Brain microvascular endothelial cell (primary cell): Measurements from ENCODE around the gene CACNG8.

Experiments
- DNase-seq: peaks from one replicate; pipeline ENCODE4 v3.0.0-alpha.2; 2020
- H3K27ac ChIP-seq: fragments of 250-450 bp; sonication (Bioruptor Pico); 2 replicates; pipeline ENCODE4 v1.5.1; 2020; ENCODE audit warnings: mild to moderate bottlenecking, moderate library complexity
- H3K27me3 ChIP-seq: fragments of 250-450 bp; sonication (Bioruptor Pico); replicated peaks from 2 replicates; pipeline ENCODE4 v1.5.1; 2020; ENCODE audit warnings: mild to moderate bottlenecking
- H3K36me3 ChIP-seq: fragments of 250-450 bp; sonication (Bioruptor Pico); replicated peaks from 2 replicates; pipeline ENCODE4 v1.5.1; 2020; ENCODE audit warnings: mild to moderate bottlenecking
- H3K4me3 ChIP-seq: 2 replicates; pipeline ENCODE4 v1.5.1; 2011; ENCODE audit warnings: low read depth, mild to moderate bottlenecking, control low read depth, low read length, moderate library complexity
- CTCF ChIP-seq: IDR thresholded peaks from 2 replicates; pipeline ENCODE4 v1.5.1; 2011; ENCODE audit warnings: low read depth, mild to moderate bottlenecking, moderate library complexity, low read length, control low read depth, inconsistent platforms; ENCODE audit errors: missing control alignments
- in situ Hi-C: cut with HindIII; loops from 2 replicates; pipeline ENCODE4 v1.10.0; 2017; ENCODE audit warnings: low sequenced_read_pairs, low pct_ligation_motif_present

Gene CACNG8

GRCh38 chr19:53962887-53963431 is at the start of gene CACNG8:
Gene CACNG8 (plus strand): TSS chr19:53962937.
- DNase-seq = no peak
- in situ Hi-C loops = no loop called here
- Histone ChIP-seq H3K27me3 (peaks cover 29% of the 10 kb centered on the region), H3K4me3 (peak within 1 kb of the TSS; percentile 36), H3K27ac (no peak within 1 kb of the TSS), H3K36me3 (no peaks in the 10 kb centered on the region)
- TF ChIP-seq CTCF = no peak

- Histone ChIP-seq H3K4me3 (no peak overlapping the region), H3K27me3 (peaks cover 7% of the 10 kb centered on the region), H3K27ac (no peak overlapping the region), H3K36me3 (no peaks in the 10 kb centered on the region)
- in situ Hi-C loops = no loop called here
- DNase-seq = no peak
- no peak for TF ChIP-seq CTCF
Observed at GRCh38 chr19:53915000-53915399, 47.7 kb upstream of the CACNG8 start.

DNA sequence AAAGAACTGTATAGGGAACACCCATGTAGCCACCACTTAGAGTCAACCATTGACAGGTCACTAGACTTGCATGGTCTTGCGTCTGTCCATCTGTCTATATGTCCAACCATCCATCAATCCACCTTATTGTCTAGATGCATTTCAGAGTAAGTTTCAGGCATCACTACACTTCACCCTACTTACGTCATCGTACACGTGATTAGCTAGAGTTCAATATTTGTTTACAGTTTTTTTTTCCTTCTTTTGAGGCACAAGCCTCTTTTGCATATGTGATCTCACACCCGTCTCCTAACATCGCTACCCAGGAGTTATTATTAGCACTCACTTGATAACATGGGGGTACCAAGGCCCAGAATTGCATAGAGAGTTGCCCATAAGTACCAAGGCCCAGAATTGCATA is 46.7 kb upstream of the CACNG8 start:
- no peak overlapping the region for H3K27ac ChIP-seq
- no peak for TF ChIP-seq CTCF
- DNase-seq = no peak

GRCh38 chr19:53917356-53917755 is 45.4 kb upstream of the CACNG8 start:
- Histone ChIP-seq H3K27me3 (no peaks in the 10 kb centered on the region), H3K36me3 (no peaks in the 10 kb centered on the region), H3K4me3 (no peak overlapping the region), H3K27ac (no peak overlapping the region)
- TF ChIP-seq CTCF = no peak
- DNase-seq = no peak
- in situ Hi-C loops = no loop called here

More for the DNA sequence above, 46.7 kb upstream of the CACNG8 start:
- Histone ChIP-seq H3K27me3 (no peaks in the 10 kb centered on the region), H3K36me3 (no peaks in the 10 kb centered on the region), H3K4me3 (no peak overlapping the region)
- in situ Hi-C loops = no loop called here

DNA sequence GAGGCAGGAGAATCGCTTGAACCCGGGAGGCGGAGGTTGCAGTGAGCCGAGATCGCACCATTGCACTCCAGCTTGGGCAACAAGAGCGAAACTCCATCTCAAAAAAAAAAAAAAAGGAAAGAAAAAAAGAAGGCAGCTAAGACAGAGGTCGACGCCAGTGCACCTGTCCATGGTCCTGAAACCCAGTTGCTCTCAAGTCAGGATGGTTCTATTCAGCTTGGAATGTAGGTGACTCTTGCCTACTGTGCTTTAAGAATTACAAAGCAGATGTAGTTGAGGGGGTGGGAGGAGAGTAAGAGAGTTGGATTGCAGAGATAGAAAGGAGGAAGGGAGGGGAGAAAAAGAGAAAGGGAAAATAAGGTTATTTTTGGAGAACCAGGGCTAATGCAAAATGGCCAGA is 35.0 kb upstream of the CACNG8 start:
- Histone ChIP-seq H3K36me3 (no peaks in the 10 kb centered on the region), H3K4me3 (no peak overlapping the region), H3K27ac (no peak overlapping the region), H3K27me3 (no peaks in the 10 kb centered on the region)
- in situ Hi-C loops = no loop called here
- peak; percentile 58 for DNase-seq
- TF ChIP-seq CTCF = no peak

GRCh38 chr19:53936029-53936428 is 26.7 kb upstream of the CACNG8 start:
- H3K4me3 ChIP-seq = no peak overlapping the region
- DNase-seq = no peak
- no peak overlapping the region for H3K27ac ChIP-seq
- no peak for TF ChIP-seq CTCF
- no peaks in the 10 kb centered on the region for H3K27me3 ChIP-seq
- in situ Hi-C loops = no loop called here
- H3K36me3 ChIP-seq = no peaks in the 10 kb centered on the region
